Nephron progenitor cell (in vitro differentiated cells): ENCODE measurements around the gene DEAF1.

Experiments
- DNase-seq: peaks from one replicate; pipeline ENCODE4 v3.0.0; 2021
- H3K27ac Mint-ChIP-seq: 2 replicates; pipeline ENCODE4 v1.8.0; 2021; ENCODE audit warnings: mild to moderate bottlenecking, moderate library complexity, mixed read lengths
- H3K27me3 Mint-ChIP-seq: 2 replicates; pipeline ENCODE4 v1.8.0; 2021; ENCODE audit warnings: mild to moderate bottlenecking, low read depth, mixed read lengths; ENCODE audit not compliant: poor library complexity
- H3K36me3 Mint-ChIP-seq: 2 replicates; pipeline ENCODE4 v1.8.0; 2021; ENCODE audit warnings: low read depth, mixed read lengths
- H3K4me1 Mint-ChIP-seq: 2 replicates; pipeline ENCODE4 v1.8.0; 2021; ENCODE audit warnings: mixed read lengths
- H3K4me3 Mint-ChIP-seq: 2 replicates; pipeline ENCODE4 v1.8.0; 2021; ENCODE audit warnings: mild to moderate bottlenecking, moderate library complexity, mixed read lengths
- H3K9me3 Mint-ChIP-seq: 2 replicates; pipeline ENCODE4 v1.8.0; 2021; ENCODE audit warnings: mild to moderate bottlenecking, moderate library complexity, mixed read lengths
- TF ChIP-seq, protein P1 (sequence below): fragments of 200-600 bp; sonication (generic); IDR thresholded peaks from 2 replicates; pipeline ENCODE4 v1.5.0; 2021; ENCODE audit warnings: antibody characterized with exemption

Gene DEAF1

DNA sequence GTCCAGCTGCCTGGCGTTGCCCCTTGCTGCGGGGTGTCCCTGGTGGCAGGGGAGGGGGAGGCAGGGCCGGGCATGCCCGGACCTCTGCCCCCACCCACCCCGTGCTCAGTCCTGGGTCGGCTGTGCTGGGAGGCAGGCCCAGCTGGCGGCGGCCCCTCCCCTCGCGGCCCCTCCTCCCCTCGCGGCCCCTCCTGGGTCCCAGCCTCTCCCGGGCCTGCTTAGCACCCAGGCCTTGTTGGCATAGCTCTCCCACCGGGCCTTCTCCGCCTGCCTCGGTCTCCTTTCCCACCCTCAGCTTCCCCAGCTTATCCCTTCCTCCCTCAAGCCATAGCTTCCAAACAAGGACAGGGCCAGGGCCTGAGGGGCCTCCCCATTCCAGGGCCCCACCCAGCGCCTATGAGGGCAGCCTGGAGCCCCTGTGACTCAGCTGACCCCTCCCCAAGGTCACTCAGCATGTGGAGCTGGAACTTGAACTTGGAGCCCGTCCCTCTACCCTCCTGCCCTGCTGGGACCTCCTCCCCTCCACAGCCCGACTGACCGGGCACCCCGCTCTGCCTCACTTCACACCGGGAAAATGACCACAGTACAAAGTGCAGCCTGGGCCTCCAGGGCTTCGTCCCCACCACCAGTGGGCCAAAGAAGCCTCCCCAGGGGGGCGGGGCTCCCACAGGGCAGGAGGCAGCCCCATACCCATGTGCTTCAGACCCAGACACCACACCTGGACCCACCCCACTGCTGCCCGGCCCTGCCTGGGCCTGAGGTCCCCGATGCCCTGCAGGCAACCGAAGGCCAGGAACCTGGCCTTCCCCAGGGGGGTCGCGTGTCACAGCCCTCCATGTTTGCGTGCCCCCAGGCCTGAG, 12.2 kb upstream of the DEAF1 start:
- Mint-ChIP-seq H3K27me3 (peaks cover 23% of the 10 kb centered on the region), H3K27ac (no peak overlapping the region), H3K4me1 (peaks cover 23% of the 10 kb centered on the region), H3K36me3 (no peaks in the 10 kb centered on the region), H3K4me3 (no peak overlapping the region), H3K9me3 (no peaks in the 10 kb centered on the region)
- no peak for DNase-seq
- TF ChIP-seq, protein P1, sequence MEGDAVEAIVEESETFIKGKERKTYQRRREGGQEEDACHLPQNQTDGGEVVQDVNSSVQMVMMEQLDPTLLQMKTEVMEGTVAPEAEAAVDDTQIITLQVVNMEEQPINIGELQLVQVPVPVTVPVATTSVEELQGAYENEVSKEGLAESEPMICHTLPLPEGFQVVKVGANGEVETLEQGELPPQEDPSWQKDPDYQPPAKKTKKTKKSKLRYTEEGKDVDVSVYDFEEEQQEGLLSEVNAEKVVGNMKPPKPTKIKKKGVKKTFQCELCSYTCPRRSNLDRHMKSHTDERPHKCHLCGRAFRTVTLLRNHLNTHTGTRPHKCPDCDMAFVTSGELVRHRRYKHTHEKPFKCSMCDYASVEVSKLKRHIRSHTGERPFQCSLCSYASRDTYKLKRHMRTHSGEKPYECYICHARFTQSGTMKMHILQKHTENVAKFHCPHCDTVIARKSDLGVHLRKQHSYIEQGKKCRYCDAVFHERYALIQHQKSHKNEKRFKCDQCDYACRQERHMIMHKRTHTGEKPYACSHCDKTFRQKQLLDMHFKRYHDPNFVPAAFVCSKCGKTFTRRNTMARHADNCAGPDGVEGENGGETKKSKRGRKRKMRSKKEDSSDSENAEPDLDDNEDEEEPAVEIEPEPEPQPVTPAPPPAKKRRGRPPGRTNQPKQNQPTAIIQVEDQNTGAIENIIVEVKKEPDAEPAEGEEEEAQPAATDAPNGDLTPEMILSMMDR: no peak

DNA sequence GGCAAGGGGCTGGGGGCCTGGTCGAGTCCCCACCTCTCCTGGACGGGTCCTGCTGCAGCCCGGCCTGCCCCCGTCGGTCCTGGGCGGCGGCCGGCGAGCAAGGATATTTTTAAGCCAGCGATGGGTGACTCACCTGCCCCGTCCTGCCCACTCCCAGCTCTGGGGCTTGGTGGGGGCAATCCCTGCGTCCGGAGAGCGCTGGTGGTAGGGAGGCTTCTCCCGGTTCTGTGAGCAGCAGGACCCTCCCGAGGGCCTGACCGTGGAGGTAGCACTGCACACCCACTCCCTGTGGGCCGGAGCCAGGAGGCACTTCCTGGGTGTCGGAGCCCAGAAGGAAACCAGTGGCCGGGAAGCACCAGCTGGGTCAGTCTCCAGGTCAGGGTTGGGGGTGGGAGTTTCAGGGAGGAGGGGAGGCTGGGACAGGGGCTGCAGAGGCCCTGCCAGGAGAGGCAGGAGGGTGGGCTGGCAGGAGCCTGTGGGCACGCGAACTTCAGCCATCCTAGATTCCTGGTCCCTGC, 11.5 kb upstream of the DEAF1 start:
- Mint-ChIP-seq H3K4me3 (peak overlapping the region; percentile 20), H3K27ac (no peak overlapping the region), H3K9me3 (no peaks in the 10 kb centered on the region), H3K36me3 (peaks cover 4% of the 10 kb centered on the region), H3K27me3 (peaks cover 19% of the 10 kb centered on the region), H3K4me1 (peaks cover 23% of the 10 kb centered on the region)
- TF ChIP-seq, protein P1: no peak
- no peak for DNase-seq

DNA sequence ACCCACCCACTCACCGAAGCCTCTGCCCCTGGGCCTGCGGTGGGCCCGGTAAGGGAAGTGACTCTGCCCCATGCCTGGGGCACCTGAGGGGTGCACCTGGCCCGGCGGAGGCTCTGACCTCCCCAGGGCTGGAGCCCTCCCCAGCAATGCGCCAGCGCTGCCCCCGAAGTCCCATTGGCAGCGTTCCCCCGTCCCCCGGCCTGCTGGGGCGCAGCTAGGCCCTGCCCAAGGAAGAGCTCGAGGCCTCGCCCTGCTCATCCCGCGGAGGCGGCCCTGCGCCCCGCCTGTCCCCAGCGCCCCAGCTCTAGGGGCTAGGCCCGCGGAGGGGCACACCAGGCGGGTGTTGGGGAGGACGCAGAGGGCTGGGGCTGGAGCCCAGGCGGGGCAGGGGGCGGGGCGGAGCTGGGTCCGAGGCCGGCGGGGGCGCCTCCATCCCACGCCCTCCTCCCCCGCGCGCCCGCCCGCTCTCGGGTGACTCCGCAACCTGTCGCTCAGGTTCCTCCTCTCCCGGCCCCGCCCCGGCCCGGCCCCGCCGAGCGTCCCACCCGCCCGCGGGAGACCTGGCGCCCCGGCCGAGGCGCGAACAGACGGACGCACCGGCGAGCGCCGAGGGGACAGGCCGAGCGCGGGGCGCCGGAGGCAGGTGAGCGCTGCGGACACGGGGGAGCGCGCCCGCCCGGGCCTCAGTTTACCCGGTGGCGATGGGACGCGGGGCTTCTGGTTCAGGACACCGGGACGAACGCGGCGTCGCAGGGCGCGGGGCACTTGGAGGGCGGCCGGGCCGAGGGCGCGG, 10.8 kb upstream of the DEAF1 start, which contains the start of gene EPS8L2:
EPS8L2 (plus strand) TSS at position 586 of the 793 bp plus-strand sequence. CDS start 3,177 bp downstream, outside the sequence.
- peak; percentile 69 for DNase-seq
- H3K4me3 Mint-ChIP-seq: peak within 1 kb of the TSS; percentile 42
- H3K27me3 Mint-ChIP-seq: peaks cover 21% of the 10 kb centered on the region
- peaks cover 7% of the 10 kb centered on the region for H3K36me3 Mint-ChIP-seq
- peaks cover 17% of the 10 kb centered on the region for H3K4me1 Mint-ChIP-seq
- H3K27ac Mint-ChIP-seq: no peak within 1 kb of the TSS
- TF ChIP-seq, protein P1: no peak
- H3K9me3 Mint-ChIP-seq: no peaks in the 10 kb centered on the region

DNA sequence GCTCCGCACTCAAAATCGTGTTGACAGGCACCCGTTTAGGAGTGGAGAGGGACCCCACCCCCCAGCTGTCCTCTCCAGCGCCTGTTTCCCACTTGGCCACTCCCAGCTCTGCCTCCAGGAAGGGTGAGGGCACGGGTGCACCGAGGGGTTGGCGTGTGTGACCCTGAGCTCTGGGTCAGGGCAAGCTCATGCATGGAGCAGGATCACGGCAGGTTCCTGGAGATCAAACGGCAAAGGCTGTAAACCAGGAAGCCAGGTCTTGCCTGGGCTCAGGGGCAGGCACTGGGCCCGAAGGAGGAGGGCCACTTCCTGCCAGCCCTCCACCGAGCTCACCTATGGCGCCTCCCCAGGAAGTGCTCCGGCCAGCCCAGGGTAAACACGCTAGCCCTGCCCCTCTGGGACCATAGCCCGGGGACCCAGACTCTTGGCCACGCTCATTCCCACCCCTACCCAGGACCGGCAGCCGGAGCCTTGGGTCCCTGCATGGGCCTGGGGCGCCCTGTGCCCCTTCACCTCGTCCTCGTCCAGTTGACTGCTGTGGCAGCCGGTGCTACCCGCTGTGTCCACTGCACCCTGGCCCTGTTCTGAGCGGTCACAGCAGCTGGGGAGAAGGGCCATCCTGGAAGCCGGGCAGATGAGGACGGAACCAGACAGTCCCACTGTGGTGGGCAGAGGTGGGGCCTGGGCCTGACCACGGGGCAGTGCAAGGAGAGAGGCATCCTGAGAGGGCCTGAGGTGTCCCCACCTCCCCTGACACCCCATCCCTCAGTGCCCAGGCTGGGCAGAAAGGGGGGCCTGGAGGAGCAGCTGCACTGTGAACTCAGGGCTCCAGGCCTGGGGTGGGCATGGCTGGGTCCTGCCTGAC, 10.0 kb upstream of the DEAF1 start:
- no peak overlapping the region for H3K27ac Mint-ChIP-seq
- peaks cover 12% of the 10 kb centered on the region for H3K36me3 Mint-ChIP-seq
- H3K27me3 Mint-ChIP-seq: peaks cover 21% of the 10 kb centered on the region
- no peaks in the 10 kb centered on the region for H3K9me3 Mint-ChIP-seq
- DNase-seq: no peak
- peaks cover 10% of the 10 kb centered on the region for H3K4me1 Mint-ChIP-seq
- TF ChIP-seq, protein P1: no peak
- peak overlapping the region; percentile 42 for H3K4me3 Mint-ChIP-seq

DNA sequence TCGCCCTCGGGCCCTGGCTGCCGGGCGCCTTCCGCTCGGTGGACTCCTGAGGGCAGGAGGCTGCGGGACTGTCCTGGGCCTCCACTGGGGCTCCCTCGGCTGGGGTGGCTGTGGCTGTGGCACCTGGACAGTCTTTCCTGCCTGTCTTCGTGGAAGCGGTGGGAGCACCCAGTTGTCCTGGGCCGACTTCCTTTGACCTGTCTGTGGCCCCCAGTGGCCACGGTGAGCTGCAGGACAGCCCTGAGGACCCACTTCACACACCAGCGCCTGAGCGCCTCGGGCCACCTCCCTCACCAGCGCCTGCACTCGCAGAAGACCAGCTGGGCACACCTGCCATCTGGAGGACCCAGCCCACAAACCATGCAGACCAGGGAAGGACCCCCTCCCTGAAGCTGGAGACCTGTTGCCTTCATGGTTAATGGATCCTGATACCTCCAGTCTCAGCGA, 9.2 kb upstream of the DEAF1 start:
- Mint-ChIP-seq H3K9me3 (no peaks in the 10 kb centered on the region), H3K36me3 (peaks cover 12% of the 10 kb centered on the region), H3K4me1 (peaks cover 10% of the 10 kb centered on the region), H3K27me3 (peaks cover 21% of the 10 kb centered on the region), H3K27ac (no peak overlapping the region), H3K4me3 (no peak overlapping the region)
- TF ChIP-seq, protein P1: no peak
- DNase-seq: no peak
